ENCODE results near the gene IFITM5.
"Not testable (repeated sequence)": the region's sequence is repeated elsewhere in the genome, so short reads cannot be mapped to it uniquely, and the experiment has no call there.

Gene IFITM5

GRCh38 chr11:335779-336658 lies 36.7 kb upstream of the IFITM5 start:
- TF ChIP-seq EZH2phosphoT487 (IDR thresholded peaks at IDR 0.05; ENCODE audit: low read depth) (no peak), CTCF (IDR thresholded peaks at IDR 0.05; ENCODE audit: low read depth, low read length) (no peak)
- H3K4me2 ChIP-seq (ENCODE audit: low read length) = no peak overlapping the region
- H3K36me3 ChIP-seq (replicated peaks; ENCODE audit: low read depth, low read length) = no peaks in the 10 kb centered on the region
- no peak overlapping the region for H3K9ac ChIP-seq (ENCODE audit: low read length)
- no peak overlapping the region for H3K27ac ChIP-seq (ENCODE audit: low read length)
- H3K27me3 ChIP-seq (ENCODE audit: low read depth, low read length) = peaks cover 13% of the 10 kb centered on the region; the same call in 1 of the 2 replicates
- no peak overlapping the region for H2AFZ ChIP-seq (ENCODE audit: low read depth, low read length)
- peaks cover 9% of the 10 kb centered on the region for H3K4me1 ChIP-seq (ENCODE audit: low read length)
- H3K4me3 ChIP-seq (ENCODE audit: low read length) = no peak overlapping the region
- H3K79me2 ChIP-seq (ENCODE audit: low read length) = no peaks in the 10 kb centered on the region
- H3K9me3 ChIP-seq (ENCODE audit: insufficient read depth, low read length) = no peaks in the 10 kb centered on the region; the same call in 1 of the 2 replicates
- H4K20me1 ChIP-seq (ENCODE audit: insufficient read depth, low read length) = no peaks in the 10 kb centered on the region

- Histone ChIP-seq H3K27ac (ENCODE audit: low read length) (no peak overlapping the region), H3K9ac (ENCODE audit: low read length) (no peak overlapping the region)
Measured at GRCh38 chr11:334264-334994, 35.1 kb upstream of the IFITM5 start.

GRCh38 chr11:333616-334263 lies 34.4 kb upstream of the IFITM5 start:
- not testable (repeated sequence) for H3K4me2 ChIP-seq (ENCODE audit: low read length); H3K79me2 ChIP-seq (ENCODE audit: low read length); H3K27ac ChIP-seq (ENCODE audit: low read length); H3K4me3 ChIP-seq (ENCODE audit: low read length); H3K27me3 ChIP-seq (ENCODE audit: low read depth, low read length); H2AFZ ChIP-seq (ENCODE audit: low read depth, low read length); H3K9me3 ChIP-seq (ENCODE audit: insufficient read depth, low read length); H4K20me1 ChIP-seq (ENCODE audit: insufficient read depth, low read length); H3K9ac ChIP-seq (ENCODE audit: low read length); H3K36me3 ChIP-seq (replicated peaks; ENCODE audit: low read depth, low read length)
- peaks cover 30% of the 10 kb centered on the region for H3K4me1 ChIP-seq (ENCODE audit: low read length)

More at GRCh38 chr11:334264-334994, 35.1 kb upstream of the IFITM5 start:
- Histone ChIP-seq H3K4me3 (ENCODE audit: low read length) (no peak overlapping the region), H4K20me1 (ENCODE audit: insufficient read depth, low read length) (no peaks in the 10 kb centered on the region), H3K9me3 (ENCODE audit: insufficient read depth, low read length) (no peaks in the 10 kb centered on the region; the same call in 1 of the 2 replicates), H3K27me3 (ENCODE audit: low read depth, low read length) (peaks cover 1% of the 10 kb centered on the region; the same call in 1 of the 2 replicates), H2AFZ (ENCODE audit: low read depth, low read length) (no peak overlapping the region), H3K79me2 (ENCODE audit: low read length) (no peaks in the 10 kb centered on the region), H3K4me2 (ENCODE audit: low read length) (no peak overlapping the region), H3K36me3 (replicated peaks; ENCODE audit: low read depth, low read length) (no peaks in the 10 kb centered on the region), H3K4me1 (ENCODE audit: low read length) (peaks cover 24% of the 10 kb centered on the region)
- no peak for TF ChIP-seq CTCF (IDR thresholded peaks at IDR 0.05; ENCODE audit: low read depth, low read length)
- no peak for TF ChIP-seq EZH2phosphoT487 (IDR thresholded peaks at IDR 0.05; ENCODE audit: low read depth)

- Histone ChIP-seq H3K36me3 (replicated peaks; ENCODE audit: low read depth, low read length) (no peaks in the 10 kb centered on the region), H3K4me1 (ENCODE audit: low read length) (peaks cover 34% of the 10 kb centered on the region), H3K27me3 (ENCODE audit: low read depth, low read length) (no peaks in the 10 kb centered on the region), H3K27ac (ENCODE audit: low read length) (no peak overlapping the region), H3K9ac (ENCODE audit: low read length) (no peak overlapping the region), H3K9me3 (ENCODE audit: insufficient read depth, low read length) (no peaks in the 10 kb centered on the region; the same call in 1 of the 2 replicates), H4K20me1 (ENCODE audit: insufficient read depth, low read length) (no peaks in the 10 kb centered on the region), H3K4me3 (ENCODE audit: low read length) (no peak overlapping the region), H3K79me2 (ENCODE audit: low read length) (no peaks in the 10 kb centered on the region), H2AFZ (ENCODE audit: low read depth, low read length) (no peak overlapping the region), H3K4me2 (ENCODE audit: low read length) (no peak overlapping the region)
- TF ChIP-seq CTCF (IDR thresholded peaks at IDR 0.05; ENCODE audit: low read depth, low read length) = no peak
- no peak for TF ChIP-seq EZH2phosphoT487 (IDR thresholded peaks at IDR 0.05; ENCODE audit: low read depth)
Measured at GRCh38 chr11:332651-333480, 33.5 kb upstream of the IFITM5 start.
